Gastrocnemius medialis (tissue), 4 donors: ENCODE measurements around the gene FBXO28. TPM values are rescaled to one million over a fixed set of nuclear protein-coding genes. Genes with fewer than 3 reads are reported as not detected.

Experiments
- ATAC-seq, 2 donors: fragments of 150-250 bp; one replicate each; pipeline ENCODE4 v1.9.1; 2016
- DNase-seq, 2 donors: peaks; one replicate each; pipeline ENCODE4 v3.0.0-alpha.2; 2019
- H3K27ac ChIP-seq, 4 donors: fragments of 200-600 bp; sonication (generic); 1 replicate in 1 of 4; 2 replicates in 3 of 4; pipeline ENCODE4 v1.5.1; 2016 to 2018; ENCODE audit warnings: mild to moderate bottlenecking in 2 of 4, moderate library complexity in 1 of 4
- H3K27me3 ChIP-seq, 3 donors: fragments of 200-600 bp; sonication (generic) in 2 of 3; 1 replicate in 1 of 3; 2 replicates in 2 of 3; pipeline versions ENCODE4 v1.5.1 to v1.6.0; 2016 to 2019; ENCODE audit warnings: mild to moderate bottlenecking in 1 of 3, moderate library complexity in 1 of 3
- H3K36me3 ChIP-seq, 2 donors: fragments of 200-600 bp; sonication (generic) in 1 of 2; one replicate each; pipeline ENCODE4 v1.5.1; 2017 to 2018
- H3K4me1 ChIP-seq, 2 donors: fragments of 200-600 bp; sonication (generic) in 1 of 2; one replicate each; pipeline ENCODE4 v1.5.1; 2016 to 2017; ENCODE audit warnings: mild to moderate bottlenecking in 2 of 2
- H3K4me3 ChIP-seq, 4 donors: fragments of 200-600 bp; sonication (generic) in 3 of 4; 1 replicate in 1 of 4; 2 replicates in 3 of 4; pipeline ENCODE4 v1.5.1; 2016 to 2019; ENCODE audit warnings: mild to moderate bottlenecking in 2 of 4
- H3K9me3 ChIP-seq, 3 donors: fragments of 200-600 bp; sonication (generic) in 2 of 3; 1 replicate in 1 of 3; 2 replicates in 2 of 3; pipeline ENCODE4 v1.5.1; 2016 to 2019
- CTCF ChIP-seq, 5 experiments: fragments of 450-650 bp in 3 of 5; fragments of 200-600 bp in 2 of 5; sonication (generic) in 2 of 5; IDR thresholded peaks in 4 of 5; conservative IDR thresholded peaks in 1 of 5; 1 replicate in 4 of 5; 2 replicates in 1 of 5; pipeline ENCODE4 v1.5.1; 2016 to 2019; ENCODE audit warnings: antibody characterized with exemption in 5 of 5, mild to moderate bottlenecking in 3 of 5, moderate library complexity in 3 of 5
- POLR2A ChIP-seq, 2 donors: fragments of 450-650 bp; IDR thresholded peaks; one replicate each; pipeline ENCODE4 v1.6.1; 2017; ENCODE audit warnings: antibody characterized with exemption in 2 of 2, mild to moderate bottlenecking in 2 of 2, moderate library complexity in 2 of 2
- in situ Hi-C, 4 donors: fragments of 200-750 bp; cut with MboI; loops; one replicate each; pipeline versions ENCODE4 v1.15.0 to v1.8.0; 2017; ENCODE audit warnings: low sequenced_read_pairs in 4 of 4
- intact Hi-C: fragments of 100-400 bp; cut with DNase I; formaldehyde crosslinking; loops from one replicate; pipeline ENCODE4 v1.15.1; 2023; ENCODE audit warnings: low total_unique reads
- total RNA-seq, 4 donors: library from RNA; depleted of rRNA; stranded (reverse); fragments of >200 nt; gene quantifications; one replicate each; pipeline versions ENCODE4 v1.1.0 to v1.2.3, GENCODE V29; 2016

The FBXO28 gene
- total RNA-seq, 4 donors from 2014 or later: 20.2 to 30.9 (median 27.4) TPM

DNA sequence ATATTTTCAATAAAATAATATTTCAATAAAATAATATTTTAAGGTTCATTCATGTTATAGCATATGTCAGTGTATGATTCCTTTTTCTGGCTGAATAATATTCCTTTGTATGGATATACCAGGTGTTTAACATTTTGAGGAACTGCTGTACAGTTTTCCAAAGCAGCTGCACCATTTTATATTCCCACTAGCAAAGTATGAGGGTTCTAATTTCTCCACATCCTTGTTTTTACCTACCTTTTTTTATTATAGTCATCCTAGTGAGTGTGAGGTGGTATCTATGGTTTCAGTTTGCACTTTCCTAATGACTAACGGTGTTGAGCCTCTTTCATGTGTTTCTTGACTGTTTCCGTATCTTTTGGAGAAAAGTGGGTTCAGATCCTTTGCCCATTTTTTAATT, 74.4 kb downstream of the FBXO28 start:
- Histone ChIP-seq H3K36me3 (peaks cover 0 to 14% of the 10 kb centered on the region in 2 donors), H3K27me3 (no peaks in the 10 kb centered on the region), H3K9me3 (no peaks in the 10 kb centered on the region), H3K4me1 (peaks cover 10 to 15% of the 10 kb centered on the region in 2 donors), H3K4me3 (no peak overlapping the region), H3K27ac (no peak overlapping the region)
- TF ChIP-seq POLR2A (IDR thresholded peaks at IDR 0.05): no peak
- TF ChIP-seq CTCF (IDR thresholded peaks at IDR 0.05 in 4 of 5, conservative IDR thresholded peaks at IDR 0.05 in 1 of 5): no peak
- no peak for ATAC-seq
- intact Hi-C loops (no loop called here), in situ Hi-C loops (no loop called here)
- no peak for DNase-seq

- ATAC-seq: no peak
- H3K27ac ChIP-seq: no peak overlapping the region
- intact Hi-C loops: no loop called here
- H3K36me3 ChIP-seq: peaks cover 0 to 18% of the 10 kb centered on the region in 2 donors
- no peak for DNase-seq
- H3K27me3 ChIP-seq: no peaks in the 10 kb centered on the region
- TF ChIP-seq CTCF (IDR thresholded peaks at IDR 0.05 in 4 of 5, conservative IDR thresholded peaks at IDR 0.05 in 1 of 5): no peak
- no peak for TF ChIP-seq POLR2A (IDR thresholded peaks at IDR 0.05)
- H3K4me3 ChIP-seq: no peak overlapping the region
- peaks cover under 1 to 9% of the 10 kb centered on the region in 2 donors for H3K4me1 ChIP-seq
- no peaks in the 10 kb centered on the region for H3K9me3 ChIP-seq
- in situ Hi-C loops: no loop called here
These were observed 75.7 kb downstream of the FBXO28 start for GRCh38 chr1:224189561-224189960.

GRCh38 chr1:224192082-224192788, 78.3 kb downstream of the FBXO28 start:
- H3K4me1 ChIP-seq: no peaks in the 10 kb centered on the region
- intact Hi-C loops (no loop called here), in situ Hi-C loops (no loop called here)
- H3K27ac ChIP-seq: no peak overlapping the region
- no peaks in the 10 kb centered on the region for H3K27me3 ChIP-seq
- H3K4me3 ChIP-seq: no peak overlapping the region
- DNase-seq (no peak), ATAC-seq (no peak)
- peaks cover 0 to 18% of the 10 kb centered on the region in 2 donors for H3K36me3 ChIP-seq
- TF ChIP-seq POLR2A (IDR thresholded peaks at IDR 0.05) (no peak), CTCF (IDR thresholded peaks at IDR 0.05 in 4 of 5, conservative IDR thresholded peaks at IDR 0.05 in 1 of 5) (no peak)
- no peaks in the 10 kb centered on the region for H3K9me3 ChIP-seq

DNA sequence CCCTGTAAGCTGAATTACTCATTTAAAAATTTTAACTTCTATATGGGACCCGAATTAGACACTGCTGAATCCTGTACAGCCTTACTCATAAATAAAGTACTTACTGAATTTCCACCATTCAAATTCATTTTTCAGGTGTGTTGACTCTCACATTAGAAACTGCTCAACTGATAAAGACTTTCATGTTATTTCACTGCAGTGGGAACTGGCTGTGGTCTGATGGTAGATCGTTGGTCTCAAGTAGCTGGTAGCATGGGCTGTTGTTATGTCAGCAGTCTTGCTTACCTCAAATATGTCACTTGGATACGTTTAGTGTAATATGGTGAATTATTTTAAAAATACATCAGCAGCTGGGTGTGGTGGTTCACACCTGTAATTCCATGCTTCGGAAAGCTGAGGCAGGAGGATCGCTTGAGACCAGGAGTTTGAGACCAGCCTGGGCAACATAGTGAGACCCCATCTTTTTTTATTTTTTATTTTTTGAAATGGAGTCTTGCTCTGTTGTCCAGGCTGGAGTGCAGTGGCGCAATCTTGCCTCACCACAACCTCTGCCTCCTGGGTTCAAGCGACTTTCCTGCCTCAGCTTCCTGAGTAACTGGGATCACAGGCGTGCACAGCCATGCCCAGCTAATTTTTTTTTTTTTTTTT, 79.5 kb downstream of the FBXO28 start:
- no peaks in the 10 kb centered on the region for H3K9me3 ChIP-seq
- ATAC-seq (no peak), DNase-seq (no peak)
- no peak for TF ChIP-seq CTCF (IDR thresholded peaks at IDR 0.05 in 4 of 5, conservative IDR thresholded peaks at IDR 0.05 in 1 of 5)
- TF ChIP-seq POLR2A (IDR thresholded peaks at IDR 0.05): no peak
- H3K27me3 ChIP-seq: no peaks in the 10 kb centered on the region
- no peaks in the 10 kb centered on the region for H3K4me1 ChIP-seq
- peaks cover 0 to 18% of the 10 kb centered on the region in 2 donors for H3K36me3 ChIP-seq
- in situ Hi-C loops (no loop called here), intact Hi-C loops (no loop called here)
- no peak overlapping the region for H3K27ac ChIP-seq
- H3K4me3 ChIP-seq: no peak overlapping the region
